Skin of body (tissue), 2 donors: Measurements from ENCODE around the gene ARRB1. TPM values are rescaled to one million over a fixed set of nuclear protein-coding genes. Genes with fewer than 3 reads are reported as not detected.
A peak's percentile ranks its signal among the peaks of the same experiment; 100 is the strongest.

Experiments
- DNase-seq: peaks from one replicate; lab custom pipeline; 2025; lab: John Stamatoyannopoulos, UW
- total RNA-seq: library from RNA; depleted of rRNA; stranded (reverse); fragments of >200 nt; gene quantifications from one replicate; pipeline ENCODE4 v1.2.3, GENCODE V29; 2014

Gene ARRB1
- total RNA-seq, 1 donor from 2014 or later: 22.5 TPM

- DNase-seq: no peak
These were observed 90.9 kb downstream of the ARRB1 start for GRCh38 chr11:75260396-75261170.

DNA sequence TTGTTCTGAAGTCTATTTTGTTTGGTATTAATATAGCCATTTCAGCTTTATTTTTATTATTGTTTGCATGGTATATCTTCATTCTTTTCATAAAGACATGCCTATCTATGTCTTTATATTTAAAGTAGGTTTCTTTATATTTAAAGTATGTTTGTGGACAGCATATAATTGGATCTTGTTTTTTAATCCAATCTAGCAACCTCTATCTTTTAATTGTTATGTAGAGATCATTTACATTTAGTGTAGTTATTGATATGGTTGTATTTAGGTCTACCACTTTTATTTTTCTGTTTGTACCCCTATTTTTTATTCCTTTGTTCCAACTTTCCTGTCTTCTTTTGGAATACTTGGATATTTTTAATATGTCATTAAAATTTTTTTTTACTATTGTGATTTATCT is 97.1 kb downstream of the ARRB1 start:
- DNase-seq: no peak

- DNase-seq: no peak
These were observed 101.8 kb downstream of the ARRB1 start for GRCh38 chr11:75249704-75250103.

DNA sequence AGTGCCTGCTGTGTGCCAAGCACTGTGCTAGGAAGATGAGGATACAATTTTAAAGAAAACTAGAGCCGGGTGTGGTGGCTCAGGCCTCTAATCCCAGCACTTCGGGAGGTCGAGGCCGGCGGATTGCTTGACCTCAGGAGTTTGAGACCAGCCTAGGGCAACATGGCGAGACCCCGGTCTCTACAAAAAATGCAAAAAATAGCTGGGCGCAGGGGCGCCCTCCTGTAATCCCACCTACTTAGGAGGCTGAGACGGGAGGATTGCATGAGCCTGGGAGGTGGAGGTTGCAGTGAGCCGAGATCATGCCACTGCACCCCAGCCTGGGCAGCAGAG is 102.6 kb downstream of the ARRB1 start:
- no peak for DNase-seq

- DNase-seq: no peak
These were observed 104.7 kb downstream of the ARRB1 start for GRCh38 chr11:75246671-75247350.

DNA sequence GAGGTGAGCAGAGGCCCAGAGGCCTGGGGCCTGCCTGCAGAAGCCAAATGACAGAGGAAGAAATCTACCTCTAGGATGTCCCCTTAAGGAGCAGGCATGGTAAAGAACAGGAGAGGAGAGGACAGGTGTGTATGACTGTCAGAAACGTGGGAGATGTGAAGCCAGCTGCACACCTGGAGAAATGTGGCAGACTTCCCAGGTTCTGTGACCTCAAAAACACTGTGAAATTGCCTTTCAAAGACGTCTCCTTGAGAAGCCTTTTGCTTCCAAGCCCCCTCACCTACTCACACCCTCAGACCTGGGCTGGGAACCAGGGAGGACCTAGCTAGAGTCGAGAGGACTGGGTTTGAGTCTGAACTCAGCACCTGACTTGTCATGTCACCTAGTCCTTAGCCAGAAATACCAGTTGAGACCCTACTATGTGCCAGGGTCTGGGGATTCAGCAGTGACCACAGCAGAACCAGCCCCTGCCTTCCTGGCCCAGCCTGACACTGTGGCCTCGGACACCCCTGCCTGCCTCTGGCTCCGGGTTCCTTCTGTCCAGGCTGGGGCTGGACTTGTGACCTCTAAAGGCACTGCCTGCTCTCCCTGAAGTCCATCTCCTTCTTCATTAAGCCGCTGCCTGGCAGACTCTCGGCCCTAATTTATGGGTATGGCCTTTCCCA is 105.3 kb downstream of the ARRB1 start:
- DNase-seq: no peak

DNA sequence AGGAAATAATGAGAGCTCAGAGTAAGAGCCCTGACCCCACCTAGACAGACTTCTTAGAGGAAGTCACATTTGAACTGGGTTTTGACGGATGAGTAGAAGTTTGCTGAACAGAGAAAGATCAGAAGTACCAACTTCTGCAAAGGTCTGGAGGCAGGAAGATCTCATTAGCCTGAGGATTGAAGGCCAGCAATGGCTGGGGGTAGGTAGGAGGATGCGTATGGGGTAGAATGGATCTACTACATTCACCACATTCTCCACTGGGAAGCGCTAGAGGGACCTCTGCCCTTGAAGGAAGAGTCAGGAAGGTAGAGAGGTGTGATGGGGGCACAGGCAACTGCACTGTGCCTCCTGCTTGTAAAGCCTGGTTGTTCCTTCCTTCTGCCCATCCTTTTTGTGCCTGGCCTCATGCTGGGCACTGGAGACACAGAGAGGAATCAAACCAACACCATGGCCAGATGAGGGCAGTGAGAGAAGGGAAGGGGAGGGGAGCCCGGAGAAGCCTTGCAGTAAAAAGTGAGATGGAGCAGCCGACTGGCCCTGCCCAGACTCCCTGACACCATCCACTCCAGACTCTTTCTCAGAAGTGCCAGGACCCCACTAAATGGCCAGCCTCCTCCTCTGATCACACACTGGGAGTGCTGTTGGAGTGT is 106.0 kb downstream of the ARRB1 start:
- no peak for DNase-seq

GRCh38 chr11:75244052-75244814 is 107.2 kb downstream of the ARRB1 start:
- DNase-seq: no peak

- DNase-seq: no peak
These were observed 108.5 kb downstream of the ARRB1 start for GRCh38 chr11:75242722-75243600.

DNA sequence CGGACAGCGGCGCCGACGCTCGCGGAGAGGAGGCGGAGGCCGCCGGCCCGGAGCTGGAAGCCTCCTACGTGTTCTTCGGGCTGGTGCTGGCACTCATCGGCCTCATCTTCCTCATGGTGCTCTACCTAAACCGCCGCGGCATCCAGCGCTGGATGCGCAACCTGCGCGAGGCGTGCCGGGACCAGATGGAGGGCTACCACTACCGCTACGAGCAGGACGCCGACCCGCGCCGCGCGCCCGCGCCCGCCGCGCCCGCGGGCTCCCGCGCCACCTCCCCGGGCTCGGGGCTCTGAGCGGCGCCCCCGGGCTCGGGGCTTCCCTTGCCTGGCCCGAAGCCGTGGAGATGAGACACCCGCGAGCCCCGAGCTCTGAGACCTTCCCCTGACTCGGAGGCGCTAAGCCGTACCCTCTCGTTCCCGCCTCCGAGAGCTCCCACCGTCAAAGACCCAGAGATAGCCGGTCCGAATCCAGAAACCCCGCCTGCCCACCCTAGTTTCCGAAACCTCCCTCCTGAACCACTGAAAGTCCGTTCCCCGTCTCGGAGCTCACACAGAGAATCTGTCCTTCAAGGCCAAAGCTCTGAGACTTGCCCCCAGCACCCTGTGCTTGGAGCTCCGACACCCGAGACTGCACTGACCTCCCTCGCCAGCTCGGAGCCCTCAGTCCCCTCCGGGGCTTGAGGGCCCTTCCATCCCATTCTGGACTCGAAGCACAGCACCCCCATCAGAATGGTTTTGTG is 109.4 kb downstream of the ARRB1 start:
- DNase-seq: no peak

DNA sequence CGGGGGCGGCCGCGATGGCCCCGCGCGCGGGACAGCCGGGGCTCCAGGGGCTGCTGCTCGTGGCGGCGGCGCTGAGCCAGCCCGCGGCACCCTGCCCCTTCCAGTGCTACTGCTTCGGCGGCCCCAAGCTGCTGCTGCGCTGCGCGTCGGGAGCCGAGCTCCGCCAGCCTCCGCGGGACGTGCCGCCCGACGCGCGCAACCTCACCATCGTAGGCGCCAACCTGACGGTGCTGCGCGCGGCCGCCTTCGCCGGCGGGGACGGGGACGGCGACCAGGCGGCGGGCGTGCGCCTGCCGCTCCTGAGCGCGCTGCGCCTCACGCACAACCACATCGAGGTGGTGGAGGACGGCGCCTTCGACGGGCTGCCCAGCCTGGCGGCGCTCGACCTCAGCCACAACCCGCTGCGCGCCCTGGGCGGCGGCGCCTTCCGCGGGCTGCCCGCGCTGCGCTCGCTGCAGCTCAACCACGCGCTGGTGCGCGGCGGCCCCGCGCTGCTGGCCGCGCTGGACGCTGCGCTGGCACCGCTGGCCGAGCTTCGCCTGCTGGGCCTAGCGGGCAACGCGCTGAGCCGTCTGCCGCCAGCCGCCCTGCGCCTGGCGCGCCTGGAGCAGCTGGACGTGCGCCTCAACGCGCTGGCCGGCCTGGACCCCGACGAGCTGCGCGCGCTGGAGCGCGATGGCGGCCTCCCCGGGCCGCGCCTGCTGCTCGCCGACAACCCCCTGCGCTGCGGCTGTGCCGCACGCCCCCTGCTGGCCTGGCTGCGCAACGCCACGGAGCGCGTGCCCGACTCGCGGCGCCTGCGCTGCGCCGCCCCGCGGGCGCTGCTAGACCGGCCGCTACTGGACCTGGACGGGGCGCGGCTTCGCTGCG is 110.2 kb downstream of the ARRB1 start:
- peak; percentile 79 for DNase-seq

- no peak for DNase-seq
These were observed 111.0 kb downstream of the ARRB1 start, which contains the start of gene TPBGL for GRCh38 chr11:75240311-75241035. Gene TPBGL (plus strand): TSS chr11:75240774. CDS start chr11:75241050, 276 bp downstream.

DNA sequence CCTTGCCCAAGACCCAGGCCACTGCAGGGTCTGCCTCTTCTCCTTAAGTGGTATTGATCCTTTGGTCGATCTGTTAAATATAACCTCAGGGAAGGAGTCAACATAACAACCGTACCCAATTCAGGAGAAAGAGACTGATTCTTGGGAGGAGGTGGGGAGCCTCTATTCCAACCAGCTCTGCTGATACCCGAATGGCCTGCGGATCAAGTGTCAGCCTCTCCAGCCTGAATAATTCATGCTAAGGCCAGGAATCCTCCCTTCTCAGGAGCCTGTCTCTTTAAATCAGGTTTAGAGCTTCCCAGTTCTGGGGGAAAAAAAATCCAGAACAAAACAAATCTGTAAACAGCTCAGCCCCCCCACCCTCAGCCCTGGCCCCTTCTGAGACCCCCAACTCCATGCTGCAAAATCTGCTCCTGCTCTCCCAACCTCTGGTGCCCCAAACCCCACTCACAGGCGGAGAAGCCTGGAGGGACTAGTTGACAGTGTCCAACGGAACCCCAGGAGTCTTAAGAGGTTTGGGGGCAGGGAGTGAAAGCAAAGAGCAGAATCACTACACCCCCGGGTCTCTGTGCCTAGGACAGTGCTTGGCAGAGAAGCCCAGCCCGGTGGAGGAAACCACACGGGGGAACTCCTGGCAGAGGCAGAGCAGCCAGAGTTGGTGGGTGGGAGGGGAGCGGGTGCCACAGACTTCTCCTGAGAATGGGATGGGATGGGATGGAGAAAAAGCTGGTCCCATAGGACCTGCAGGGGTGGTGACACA is 111.8 kb downstream of the ARRB1 start:
- DNase-seq: no peak

DNA sequence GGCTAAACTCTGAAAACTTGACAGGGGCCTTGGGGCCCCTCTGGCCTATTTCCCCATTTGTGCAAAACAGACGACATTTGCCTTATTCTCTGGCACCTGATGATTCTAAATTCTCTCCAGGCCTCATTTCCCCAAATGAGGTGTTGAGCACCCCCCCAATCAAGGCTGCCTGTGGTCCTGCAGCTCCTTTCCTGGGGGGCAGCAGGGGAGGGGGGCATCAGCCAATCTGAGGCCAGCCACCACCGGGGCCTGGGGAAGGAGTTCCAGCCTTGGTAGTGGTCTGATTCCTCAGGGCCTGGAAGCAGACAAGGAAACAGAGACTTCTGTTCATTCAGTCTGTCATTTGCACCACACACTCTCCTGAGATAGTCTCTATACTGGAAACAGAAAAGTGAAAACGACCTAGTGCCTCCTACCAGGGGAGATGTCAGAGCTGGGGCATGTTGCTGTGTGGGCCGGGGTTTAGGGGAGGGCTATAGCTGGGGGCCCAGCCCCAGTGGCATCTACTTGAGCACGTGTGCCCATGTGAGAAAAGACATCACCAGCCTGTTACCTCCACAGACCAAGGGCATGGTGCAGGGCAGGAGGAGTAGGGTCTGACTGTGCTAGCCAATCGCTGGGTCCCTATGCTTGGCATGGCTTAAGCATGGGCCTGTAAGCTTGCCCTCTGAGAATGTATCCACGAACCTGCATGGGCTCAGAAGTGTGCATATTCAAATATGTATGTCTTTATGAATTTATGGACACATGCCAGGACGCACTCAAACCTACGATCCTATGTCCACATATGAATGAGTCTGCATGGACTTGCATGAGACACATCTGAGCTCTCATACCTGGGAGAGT is 112.6 kb downstream of the ARRB1 start:
- no peak for DNase-seq

GRCh38 chr11:75237050-75237449 is 114.4 kb downstream of the ARRB1 start:
- no peak for DNase-seq

DNA sequence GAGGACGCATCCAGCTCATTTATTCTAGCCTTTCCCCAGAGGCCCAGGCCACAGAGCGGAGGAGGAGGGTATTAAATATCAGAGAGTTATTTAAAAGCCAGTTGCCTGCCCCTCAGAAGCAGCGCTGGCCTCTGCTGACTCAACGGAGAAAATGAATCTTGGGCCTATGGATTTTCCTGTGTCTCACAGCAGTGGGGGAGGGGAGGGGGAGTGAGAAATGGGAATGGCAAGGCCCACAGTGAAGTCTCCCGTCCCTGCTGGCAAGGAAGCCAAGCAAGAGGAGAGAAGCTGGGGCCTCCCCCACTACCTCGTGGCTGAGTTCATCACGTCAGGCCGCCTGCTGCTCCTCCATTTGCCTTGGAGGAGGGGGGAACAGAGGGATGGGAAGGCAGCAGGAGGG is 115.4 kb downstream of the ARRB1 start:
- DNase-seq: no peak
